Caco-2 (cell line): Measurements from ENCODE around the gene COX6A1. TPM values are rescaled to one million over a fixed set of nuclear protein-coding genes. Genes with fewer than 3 reads are reported as not detected.
A peak's percentile ranks its signal among the peaks of the same experiment; 100 is the strongest.
"Not testable (repeated sequence)": the region's sequence is repeated elsewhere in the genome, so short reads cannot be mapped to it uniquely, and the experiment has no call there.

Experiments
- BruUV-seq: library from RNA; stranded (reverse); fragments of 400-500 nt; replicated peaks from 2 replicates; lab custom pipeline; 2021; lab: Mats Ljungman, UMichigan
- CTCF ChIA-PET: fragments of 300-600 bp; sonication (Branson Sonifier 250); formaldehyde crosslinking; loops from one replicate; lab custom pipeline; 2022; ENCODE audit warnings: antibody characterized with exemption; lab: Charles Lee
- POLR2A ChIA-PET: fragments of 300-600 bp; sonication (Branson Sonifier 250); formaldehyde crosslinking; loops from one replicate; lab custom pipeline; 2022; ENCODE audit warnings: antibody characterized with exemption; lab: Charles Lee
- DNase-seq, 2 experiments: peaks; one replicate each; pipeline versions ENCODE4 v3.0.0 to v3.0.0-alpha.2; 2020 to 2022
- H3K27me3 ChIP-seq: replicated peaks from 2 replicates; pipeline ENCODE4 v1.6.0; 2011; ENCODE audit warnings: low read length; ENCODE audit not compliant: control insufficient read depth, insufficient read depth
- H3K36me3 ChIP-seq: 2 replicates; pipeline ENCODE4 v1.5.1; 2011; ENCODE audit warnings: low read length; ENCODE audit not compliant: control insufficient read depth, insufficient read depth
- H3K4me1 ChIP-seq: fragments of 250-450 bp; sonication (Bioruptor Pico); 2 replicates; pipeline ENCODE4 v1.5.1; 2020; ENCODE audit warnings: mild to moderate bottlenecking
- H3K4me3 ChIP-seq: 2 replicates; pipeline ENCODE4 v1.5.1; 2011; ENCODE audit warnings: low read depth, mild to moderate bottlenecking, control low read depth, low read length
- H3K9me3 ChIP-seq: fragments of 250-450 bp; sonication (Bioruptor Pico); 2 replicates; pipeline ENCODE4 v1.5.1; 2020; ENCODE audit warnings: mild to moderate bottlenecking, moderate library complexity
- H3K27ac Mint-ChIP-seq: one replicate; pipeline ENCODE4 v1.8.0; 2022; ENCODE audit warnings: mixed read lengths; ENCODE audit not compliant: unreplicated experiment
- H3K27me3 Mint-ChIP-seq: one replicate; pipeline ENCODE4 v1.8.0; 2022; ENCODE audit warnings: mixed read lengths; ENCODE audit not compliant: insufficient read depth, unreplicated experiment
- H3K36me3 Mint-ChIP-seq: one replicate; pipeline ENCODE4 v1.8.0; 2022; ENCODE audit warnings: mild to moderate bottlenecking, mixed read lengths; ENCODE audit not compliant: insufficient read depth, unreplicated experiment
- H3K4me1 Mint-ChIP-seq: one replicate; pipeline ENCODE4 v1.8.0; 2022; ENCODE audit warnings: low read depth, mixed read lengths; ENCODE audit not compliant: unreplicated experiment
- H3K4me3 Mint-ChIP-seq: one replicate; pipeline ENCODE4 v1.8.0; 2022; ENCODE audit warnings: mild to moderate bottlenecking, moderate library complexity, mixed read lengths; ENCODE audit not compliant: unreplicated experiment
- H3K9me3 Mint-ChIP-seq: one replicate; pipeline ENCODE4 v1.8.0; 2022; ENCODE audit warnings: mixed read lengths; ENCODE audit not compliant: unreplicated experiment
- CTCF ChIP-seq, 2 experiments: fragments of 200-600 bp in 1 of 2; IDR thresholded peaks; 1 replicate in 1 of 2; 2 replicates in 1 of 2; pipeline versions ENCODE4 v1.5.1 to v1.8.0; 2011 to 2022; ENCODE audit warnings: antibody characterized with exemption in 1 of 2, control low read depth in 1 of 2, inconsistent platforms in 1 of 2, low read depth in 1 of 2, low read length in 1 of 2, mild to moderate bottlenecking in 1 of 2, moderate library complexity in 1 of 2; ENCODE audit not compliant: insufficient read depth in 1 of 2, severe bottlenecking in 1 of 2, unreplicated experiment in 1 of 2
- intact Hi-C: fragments of 100-400 bp; cut with micrococcal nuclease; formaldehyde crosslinking; loops from one replicate; pipeline ENCODE4 v1.10.0; 2022; ENCODE audit not compliant: unreplicated experiment
- total RNA-seq: library from RNA; stranded (reverse); gene quantifications from 2 replicates; pipeline ENCODE4 v1.2.3, GENCODE V29; 2022

COX6A1 gene
- total RNA-seq, 1 experiment from 2014 or later, result 474 TPM

GRCh38 chr12:120447992-120448391 is 10.1 kb downstream of the COX6A1 start:
- DNase-seq, result no peak
- Mint-ChIP-seq H3K36me3 (peaks cover 72% of the 10 kb centered on the region), H3K4me1 (peaks cover 8% of the 10 kb centered on the region), H3K4me3 (peak overlapping the region; percentile 96), H3K27ac (no peak overlapping the region), H3K27me3 (no peaks in the 10 kb centered on the region), H3K9me3 (no peaks in the 10 kb centered on the region)
- POLR2A ChIA-PET, result no interaction called here
- Histone ChIP-seq H3K9me3 (no peaks in the 10 kb centered on the region), H3K4me3 (no peak overlapping the region), H3K27me3 (no peaks in the 10 kb centered on the region), H3K36me3 (peaks cover 3% of the 10 kb centered on the region), H3K4me1 (peaks cover 10% of the 10 kb centered on the region)
- CTCF ChIA-PET, result no interaction called here
- intact Hi-C loops, result loop anchor here (2.0 kb wide), 1 partner anchor 21 kb away; the partner anchor contains the start of gene SRSF9
- no peak for TF ChIP-seq CTCF (IDR thresholded peaks at IDR 0.05; ENCODE audit: insufficient read depth in 1 of 2, low read depth in 1 of 2, low read length in 1 of 2, severe bottlenecking in 1 of 2, unreplicated experiment in 1 of 2)
- no TSS peak for BruUV-seq

GRCh38 chr12:120452524-120452923 is 14.6 kb downstream of the COX6A1 start:
- peaks cover 12% of the 10 kb centered on the region for H3K4me1 ChIP-seq
- peaks cover 81% of the 10 kb centered on the region for H3K36me3 Mint-ChIP-seq
- ChIA-PET POLR2A (interaction anchor here (1.3 kb wide), 1 partner anchor 129 kb away, joined by 3 read pairs; the partner anchor contains the start of gene POP5), CTCF (interaction anchor here (1.3 kb wide), 1 partner anchor 150 kb away, joined by 3 read pairs; the partner anchor contains the start of gene SIRT4)
- DNase-seq, H3K9me3 Mint-ChIP-seq, H3K4me3 Mint-ChIP-seq, H3K27me3 ChIP-seq, intact Hi-C loops, BruUV-seq, H3K36me3 ChIP-seq, H3K4me3 ChIP-seq, H3K4me1 Mint-ChIP-seq, H3K27ac Mint-ChIP-seq, H3K27me3 Mint-ChIP-seq, H3K9me3 ChIP-seq: not testable (repeated sequence)

- intact Hi-C loops, result no loop called here
- Mint-ChIP-seq H3K27ac (no peak overlapping the region), H3K4me1 (no peaks in the 10 kb centered on the region), H3K27me3 (no peaks in the 10 kb centered on the region), H3K4me3 (no peak overlapping the region), H3K9me3 (no peaks in the 10 kb centered on the region), H3K36me3 (peaks cover 85% of the 10 kb centered on the region)
- Histone ChIP-seq H3K4me1 (peaks cover 12% of the 10 kb centered on the region), H3K27me3 (no peaks in the 10 kb centered on the region), H3K9me3 (no peaks in the 10 kb centered on the region), H3K4me3 (no peak overlapping the region), H3K36me3 (peaks cover 6% of the 10 kb centered on the region)
- no TSS peak for BruUV-seq
- ChIA-PET CTCF (interaction anchor here (0.7 to 1.1 kb wide), 4 partner anchors 13 to 136 kb away, joined by 3 to 8 read pairs (median 5); partner anchors contain the start of gene COX6A1), POLR2A (interaction anchor here (0.6 to 1.3 kb wide), 2 partner anchors 128 to 138 kb away, joined by 3 to 5 read pairs; partner anchors contain the start of gene POP5)
- no peak for TF ChIP-seq CTCF (IDR thresholded peaks at IDR 0.05; ENCODE audit: insufficient read depth in 1 of 2, low read depth in 1 of 2, low read length in 1 of 2, severe bottlenecking in 1 of 2, unreplicated experiment in 1 of 2)
- DNase-seq, result no peak
Measured at GRCh38 chr12:120453060-120453750, 15.3 kb downstream of the COX6A1 start.
